Astrocyte (in vitro differentiated cells and primary cell): ENCODE measurements around the gene PDS5B.

Source experiments
- CTCF ChIP-seq: IDR thresholded peaks from 2 replicates; pipeline ENCODE4 v1.5.1; 2011; ENCODE audit warnings: low read depth, mild to moderate bottlenecking, inconsistent platforms, low read length, moderate library complexity; ENCODE audit not compliant: insufficient read depth
- EZH2 ChIP-seq: IDR thresholded peaks from 2 replicates; pipeline ENCODE4 v1.6.1; 2012; ENCODE audit warnings: mild to moderate bottlenecking, low read length, inconsistent platforms; ENCODE audit not compliant: insufficient read depth

GRCh38 chr13:32582991-32583390 lies 3.3 kb upstream of the PDS5B start:
- no peak for TF ChIP-seq CTCF
- no peak for TF ChIP-seq EZH2
